Fibroblast of mammary gland (primary cell): ENCODE results near the gene HRNR.
"Not testable (repeated sequence)": the region's sequence is repeated elsewhere in the genome, so short reads cannot be mapped to it uniquely, and the experiment has no call there.

Source experiments
- DNase-seq: peaks from one replicate; pipeline ENCODE4 v3.0.0-alpha.2; 2010; ENCODE audit warnings: low read depth
- H3K4me3 ChIP-seq: 2 replicates; pipeline ENCODE4 v1.5.1; 2011; ENCODE audit warnings: low read depth, mild to moderate bottlenecking, low read length, moderate library complexity; ENCODE audit not compliant: control insufficient read depth
- TF ChIP-seq, protein P1 (sequence below): conservative IDR thresholded peaks from 2 replicates; pipeline ENCODE4 v1.5.1; 2011; ENCODE audit warnings: low read depth, low read length, inconsistent platforms; ENCODE audit not compliant: control insufficient read depth, insufficient read depth

The HRNR gene

DNA sequence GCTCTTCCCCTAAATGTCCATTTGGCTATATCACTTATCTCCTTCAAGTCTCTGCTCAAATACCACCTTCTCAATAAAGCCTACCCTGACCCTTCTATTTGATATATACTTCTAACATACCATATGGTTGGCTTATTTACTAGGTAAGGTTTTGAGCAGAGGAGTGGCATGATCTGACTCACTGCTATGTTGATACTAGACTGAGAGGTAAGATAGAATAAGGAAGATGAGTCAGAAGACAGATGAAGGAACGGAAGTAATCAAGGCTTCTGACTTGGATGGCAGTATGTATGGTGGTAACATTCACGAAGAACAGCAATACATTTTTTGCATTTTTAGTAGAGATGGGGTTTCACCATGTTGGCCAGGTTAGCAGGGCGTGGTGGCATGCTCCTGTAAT is 4.8 kb upstream of the HRNR start:
- H3K4me3 ChIP-seq, result no peak overlapping the region
- DNase-seq, result peak; percentile 11
- TF ChIP-seq, protein P1, sequence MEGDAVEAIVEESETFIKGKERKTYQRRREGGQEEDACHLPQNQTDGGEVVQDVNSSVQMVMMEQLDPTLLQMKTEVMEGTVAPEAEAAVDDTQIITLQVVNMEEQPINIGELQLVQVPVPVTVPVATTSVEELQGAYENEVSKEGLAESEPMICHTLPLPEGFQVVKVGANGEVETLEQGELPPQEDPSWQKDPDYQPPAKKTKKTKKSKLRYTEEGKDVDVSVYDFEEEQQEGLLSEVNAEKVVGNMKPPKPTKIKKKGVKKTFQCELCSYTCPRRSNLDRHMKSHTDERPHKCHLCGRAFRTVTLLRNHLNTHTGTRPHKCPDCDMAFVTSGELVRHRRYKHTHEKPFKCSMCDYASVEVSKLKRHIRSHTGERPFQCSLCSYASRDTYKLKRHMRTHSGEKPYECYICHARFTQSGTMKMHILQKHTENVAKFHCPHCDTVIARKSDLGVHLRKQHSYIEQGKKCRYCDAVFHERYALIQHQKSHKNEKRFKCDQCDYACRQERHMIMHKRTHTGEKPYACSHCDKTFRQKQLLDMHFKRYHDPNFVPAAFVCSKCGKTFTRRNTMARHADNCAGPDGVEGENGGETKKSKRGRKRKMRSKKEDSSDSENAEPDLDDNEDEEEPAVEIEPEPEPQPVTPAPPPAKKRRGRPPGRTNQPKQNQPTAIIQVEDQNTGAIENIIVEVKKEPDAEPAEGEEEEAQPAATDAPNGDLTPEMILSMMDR, result no peak

DNA sequence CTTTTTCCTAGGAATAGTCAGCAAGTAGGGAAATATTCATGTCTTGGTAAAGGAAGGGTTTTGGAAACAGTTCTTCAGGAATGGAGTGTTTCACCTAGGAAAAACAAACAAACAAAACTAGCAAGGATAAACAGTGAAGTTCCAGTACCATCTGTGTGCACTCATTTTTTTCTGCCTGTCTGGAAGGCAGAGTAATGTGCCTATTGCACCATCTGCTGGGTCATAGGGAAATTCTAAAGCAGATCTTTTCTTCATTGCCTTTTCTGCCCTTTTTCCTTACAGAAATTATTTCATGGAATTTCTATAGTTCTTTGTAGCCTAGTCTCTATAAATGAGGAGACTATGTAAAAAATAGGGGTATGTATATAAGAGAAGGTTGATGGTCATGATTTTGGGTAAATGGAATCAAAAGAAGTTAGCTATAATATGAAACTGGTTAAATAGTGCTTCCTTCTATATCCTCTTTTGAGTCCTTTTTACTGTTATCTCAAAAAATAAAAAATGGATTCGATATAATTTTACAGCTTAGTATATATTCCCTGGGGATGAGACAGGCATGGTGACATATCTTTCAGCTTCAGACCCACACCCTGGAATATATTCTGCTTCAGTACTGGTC is 3.4 kb upstream of the HRNR start:
- peak; percentile 49 for DNase-seq
- TF ChIP-seq, protein P1, result peak; percentile 30
- no peak overlapping the region for H3K4me3 ChIP-seq

DNA sequence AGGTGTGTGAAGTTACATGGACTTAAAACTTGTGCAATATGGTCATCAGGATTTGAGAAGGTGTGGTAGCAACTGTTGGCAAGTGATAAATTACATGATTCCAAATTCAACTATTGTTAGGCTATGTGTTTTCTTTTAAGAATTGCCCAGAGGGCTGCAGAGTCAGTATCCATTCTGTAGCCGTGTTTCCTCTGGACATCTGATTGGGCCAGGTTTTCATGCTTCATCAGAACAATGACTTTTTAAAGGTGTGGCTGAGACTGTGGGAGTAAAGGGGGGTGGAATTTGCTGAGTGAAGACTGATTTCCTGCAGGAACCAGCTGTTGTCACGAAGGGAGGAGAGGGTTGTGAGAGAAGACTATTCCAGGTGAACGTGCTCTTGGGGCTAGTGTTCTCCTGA is 1.7 kb upstream of the HRNR start:
- TF ChIP-seq, protein P1, result no peak
- no peak for DNase-seq

DNA sequence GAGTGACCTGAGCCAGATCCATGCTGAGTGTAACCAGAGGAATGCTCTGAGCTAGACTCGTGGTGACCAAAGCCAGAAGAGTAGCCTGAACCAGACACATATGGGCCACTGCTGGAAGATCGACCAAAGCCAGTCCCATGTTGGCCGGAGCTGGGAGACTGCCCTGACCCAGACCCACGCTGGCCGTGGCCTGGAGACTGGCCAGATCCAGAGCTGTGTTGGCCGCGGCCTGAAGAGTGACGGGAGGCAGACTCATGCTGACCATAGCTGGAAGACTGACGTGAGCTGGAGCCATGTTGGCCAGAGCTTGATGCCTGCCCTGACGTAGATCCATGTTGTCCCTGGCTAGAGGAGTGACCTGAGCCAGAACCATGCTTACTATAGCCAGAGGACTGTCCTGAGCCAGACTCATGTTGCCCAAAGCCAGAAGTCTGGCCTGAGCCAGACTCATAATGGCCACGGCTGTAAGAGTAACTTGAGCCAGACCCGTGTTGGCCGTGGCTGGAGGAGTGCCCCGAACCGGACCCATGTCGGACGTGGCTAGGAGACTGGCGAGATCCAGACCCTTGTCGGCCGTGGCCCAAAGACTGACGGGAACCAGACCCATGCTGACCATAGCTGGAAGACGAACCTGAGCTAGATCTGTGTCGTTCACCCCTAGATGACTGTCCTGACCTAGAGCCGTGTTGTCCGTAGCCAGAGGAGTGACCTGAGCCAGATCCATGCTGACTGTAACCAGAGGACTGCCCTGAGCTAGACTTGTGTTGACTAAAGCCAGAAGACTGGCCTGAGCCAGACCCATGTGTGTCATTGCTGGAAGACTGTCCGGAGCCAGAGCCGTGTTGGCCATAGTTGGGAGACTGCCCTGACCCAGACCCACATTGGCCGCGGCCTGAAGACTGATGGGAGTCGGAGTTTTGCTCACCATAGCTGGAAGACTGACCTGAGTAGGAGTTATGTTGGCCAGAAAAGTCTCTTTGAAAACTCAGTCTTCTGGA is 3.5 kb downstream of the HRNR start:
- no peak overlapping the region for H3K4me3 ChIP-seq
- TF ChIP-seq, protein P1, result no peak
- peak; percentile 30 for DNase-seq

More for the DNA sequence above, 1.7 kb upstream of the HRNR start:
- H3K4me3 ChIP-seq, result no peak overlapping the region

DNA sequence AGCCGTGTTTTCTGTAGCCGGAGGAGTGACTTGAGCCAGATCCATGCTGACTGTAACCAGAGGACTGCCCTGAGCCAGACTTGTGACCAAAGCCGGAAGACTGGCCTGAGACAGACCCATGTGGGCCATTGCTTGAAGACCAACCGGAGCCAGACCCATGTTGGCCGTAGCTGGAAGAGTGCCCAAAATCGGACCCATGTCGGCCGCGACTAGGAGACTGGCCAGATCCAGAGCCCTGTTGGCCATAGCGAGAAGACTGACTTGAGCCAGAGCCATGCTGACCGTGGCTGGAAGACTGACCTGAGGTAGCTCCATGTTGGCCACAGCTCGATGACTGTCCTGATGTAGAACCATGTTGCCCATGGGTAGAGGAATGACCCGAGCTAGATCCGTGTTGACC is 4.6 kb downstream of the HRNR start:
- DNase-seq, H3K4me3 ChIP-seq: not testable (repeated sequence)

DNA sequence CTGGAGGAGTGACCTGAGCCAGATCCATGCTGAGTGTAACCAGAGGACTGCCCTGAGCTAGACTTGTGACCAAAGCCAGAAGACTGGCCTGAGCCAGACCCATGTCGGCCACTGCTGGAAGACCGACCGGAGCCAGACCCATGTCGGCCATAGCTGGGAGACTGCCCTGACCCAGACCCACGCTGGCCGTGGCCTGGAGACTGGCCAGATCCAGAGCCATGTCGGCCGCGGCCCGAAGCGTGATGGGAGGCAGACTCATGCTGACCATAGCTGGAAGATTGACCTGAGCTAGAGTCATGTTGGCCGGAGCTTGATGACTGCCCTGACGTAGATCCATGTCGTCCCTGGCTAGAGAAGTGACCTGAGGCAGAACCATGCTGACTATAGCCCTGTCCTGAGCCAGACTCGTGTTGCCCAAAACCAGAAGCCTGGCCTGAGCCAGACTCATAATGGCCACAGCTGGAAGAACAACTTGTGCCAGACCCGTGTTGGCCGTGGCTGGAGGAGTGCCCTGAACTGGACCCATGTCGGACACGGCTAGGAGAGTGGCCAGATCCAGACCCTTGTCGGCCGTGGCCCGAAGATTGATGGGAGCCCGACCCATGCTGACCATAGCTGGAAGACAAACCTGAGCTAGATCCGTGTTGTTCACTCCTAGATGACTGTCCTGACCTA is 5.1 kb downstream of the HRNR start:
- H3K4me3 ChIP-seq, result no peak overlapping the region
- TF ChIP-seq, protein P1, result no peak
- DNase-seq, result no peak

DNA sequence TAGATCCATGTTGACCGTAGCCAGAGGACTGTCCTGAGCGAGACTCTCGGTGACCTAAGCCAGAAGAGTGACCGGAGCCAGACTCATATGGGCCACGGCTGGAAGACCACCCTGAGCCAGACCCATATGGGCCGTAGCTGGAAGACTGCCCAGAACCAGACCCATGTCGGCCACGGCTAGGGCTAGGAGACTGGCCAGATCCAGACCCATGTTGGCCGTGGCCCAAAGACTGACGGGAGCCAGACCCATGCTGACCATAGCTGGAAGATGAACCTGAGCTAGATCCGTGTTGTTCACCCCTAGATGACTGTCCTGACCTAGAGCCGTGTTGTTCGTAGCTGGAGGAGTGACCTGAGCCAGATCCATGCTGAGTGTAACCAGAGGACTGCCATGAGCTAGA is 8.4 kb downstream of the HRNR start:
- DNase-seq, result not testable (repeated sequence)

DNA sequence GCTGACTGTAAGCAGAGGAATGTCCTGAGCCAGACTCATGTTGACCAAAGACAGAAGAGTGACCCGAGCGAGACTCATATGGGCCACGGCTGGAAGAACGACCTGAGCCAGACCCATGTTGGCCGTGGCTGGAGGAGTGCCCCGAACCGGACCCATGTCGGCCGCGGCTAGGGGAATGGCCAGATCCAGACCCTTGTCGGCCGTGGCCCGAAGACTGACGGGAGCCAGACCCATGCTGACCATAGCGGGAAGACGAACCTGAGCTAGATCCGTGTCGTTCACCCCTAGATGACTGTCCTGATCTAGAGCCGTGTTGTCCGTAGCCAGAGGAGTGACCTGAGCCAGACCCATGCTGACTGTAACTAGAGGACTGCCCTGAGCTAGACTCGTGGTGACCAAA is 9.1 kb downstream of the HRNR start:
- DNase-seq, H3K4me3 ChIP-seq: not testable (repeated sequence)

More for the DNA sequence above, 8.4 kb downstream of the HRNR start:
- H3K4me3 ChIP-seq, result not testable (repeated sequence)
